HK-2 (cell line): ENCODE results near the gene LIF.

Experiments
- DNase-seq: peaks from one replicate; pipeline ENCODE4 v3.0.0-alpha.2; 2018; ENCODE audit not compliant: unreplicated experiment

Gene LIF

GRCh38 chr22:30245985-30246813 lies at the start of gene LIF:
Gene LIF (minus strand): TSS chr22:30246759. CDS start chr22:30246695, 64 bp downstream.
- DNase-seq: no peak

GRCh38 chr22:30296324-30296723 lies 49.8 kb upstream of the LIF start:
- DNase-seq: no peak

GRCh38 chr22:30295576-30295975 lies 49.0 kb upstream of the LIF start:
- no peak for DNase-seq

DNA sequence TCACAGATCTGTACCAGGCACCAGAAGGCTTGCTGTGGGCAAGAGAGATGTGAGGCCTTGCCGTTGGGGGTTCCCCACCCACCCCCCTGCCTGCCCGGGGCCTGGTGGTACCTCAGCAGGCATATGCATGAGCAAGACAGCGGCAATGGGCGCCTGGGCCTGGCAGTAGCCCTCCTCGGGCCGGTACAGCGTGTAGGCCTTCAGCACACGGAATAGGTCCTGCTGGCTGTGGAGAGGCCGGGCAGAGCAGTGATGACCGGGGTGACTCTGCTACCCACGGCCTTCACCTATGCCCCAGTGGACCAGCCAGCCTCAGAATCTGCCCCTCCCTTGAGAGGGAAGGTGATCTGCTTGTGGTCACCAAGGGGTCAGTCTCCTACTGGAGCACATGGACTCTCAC lies 48.3 kb upstream of the LIF start:
- no peak for DNase-seq

GRCh38 chr22:30294066-30294465 lies 47.5 kb upstream of the LIF start:
- DNase-seq: no peak

DNA sequence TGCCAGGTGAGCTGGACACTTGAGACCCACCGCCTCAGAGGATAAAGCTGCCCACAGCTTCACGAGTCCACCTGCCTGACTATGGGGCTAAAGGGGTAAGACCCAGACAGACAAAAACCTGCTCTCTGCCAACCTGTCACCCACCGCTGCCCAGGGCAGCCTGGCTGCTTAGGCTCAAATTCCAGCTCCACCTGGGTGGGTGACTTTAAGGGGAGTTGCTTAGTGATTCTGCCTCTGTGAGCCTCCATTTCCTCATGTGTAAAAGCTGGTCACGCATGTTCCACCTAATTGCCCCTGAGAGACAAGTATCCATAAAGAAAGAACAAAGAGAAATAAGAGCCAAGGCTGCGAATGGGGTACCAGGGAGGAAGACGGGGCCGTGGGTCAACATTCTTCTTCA lies 46.5 kb upstream of the LIF start:
- DNase-seq: no peak

- DNase-seq: no peak
These were observed 45.8 kb upstream of the LIF start for GRCh38 chr22:30292069-30292970.

GRCh38 chr22:30291058-30291892 lies 44.7 kb upstream of the LIF start:
- DNase-seq: peak; percentile 76

- DNase-seq: peak; percentile 61
These were observed 43.9 kb upstream of the LIF start for GRCh38 chr22:30290342-30291057.

GRCh38 chr22:30289980-30290313 lies 43.4 kb upstream of the LIF start:
- DNase-seq: no peak

DNA sequence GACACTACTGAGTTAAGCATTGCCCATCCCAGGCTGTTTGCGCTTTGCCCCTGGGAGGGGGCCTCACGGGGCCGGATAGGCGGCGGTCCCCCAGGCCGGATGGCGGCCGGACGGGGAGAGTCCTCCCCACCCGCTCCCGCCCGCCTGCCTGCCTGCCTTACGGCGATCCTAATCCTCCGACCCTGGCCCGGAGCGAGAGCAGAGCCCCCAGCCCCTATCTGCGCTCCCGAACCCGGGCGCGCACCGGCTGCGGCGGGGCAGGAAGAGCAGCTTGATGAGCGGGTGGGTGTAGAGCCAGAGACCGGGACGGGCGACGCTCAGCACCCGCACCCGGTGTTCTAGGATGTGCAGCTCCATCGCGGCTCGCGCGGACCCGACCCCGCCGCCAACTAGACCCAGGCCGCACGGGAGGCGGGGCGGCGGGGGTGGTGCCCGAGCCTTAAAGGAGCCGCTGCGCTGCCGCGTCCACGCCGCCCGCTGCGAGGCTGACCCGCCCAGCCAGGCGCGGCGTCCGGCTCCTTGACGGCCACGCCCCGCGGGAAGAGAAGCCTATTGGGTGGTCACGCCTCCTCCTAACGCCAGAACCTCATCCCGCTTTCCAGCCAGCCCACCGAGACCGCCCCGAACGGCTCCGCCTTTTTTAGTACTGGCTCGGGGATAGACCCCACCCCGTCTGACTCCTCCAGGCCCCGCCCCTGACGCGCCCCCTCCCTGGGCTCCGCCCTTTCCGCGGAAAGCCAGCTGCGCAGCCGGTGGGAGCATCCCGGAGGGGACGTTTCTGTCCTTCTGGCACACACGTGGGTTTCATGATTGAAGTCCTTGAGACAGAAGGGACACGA lies 42.8 kb upstream of the LIF start, which contains the start of gene CASTOR1:
Gene CASTOR1, minus strand, starts transcription at position 365 of the 839 bp plus-strand sequence. Its CDS starts 8 bp downstream, at position 357.
- peak; percentile 96 for DNase-seq

DNA sequence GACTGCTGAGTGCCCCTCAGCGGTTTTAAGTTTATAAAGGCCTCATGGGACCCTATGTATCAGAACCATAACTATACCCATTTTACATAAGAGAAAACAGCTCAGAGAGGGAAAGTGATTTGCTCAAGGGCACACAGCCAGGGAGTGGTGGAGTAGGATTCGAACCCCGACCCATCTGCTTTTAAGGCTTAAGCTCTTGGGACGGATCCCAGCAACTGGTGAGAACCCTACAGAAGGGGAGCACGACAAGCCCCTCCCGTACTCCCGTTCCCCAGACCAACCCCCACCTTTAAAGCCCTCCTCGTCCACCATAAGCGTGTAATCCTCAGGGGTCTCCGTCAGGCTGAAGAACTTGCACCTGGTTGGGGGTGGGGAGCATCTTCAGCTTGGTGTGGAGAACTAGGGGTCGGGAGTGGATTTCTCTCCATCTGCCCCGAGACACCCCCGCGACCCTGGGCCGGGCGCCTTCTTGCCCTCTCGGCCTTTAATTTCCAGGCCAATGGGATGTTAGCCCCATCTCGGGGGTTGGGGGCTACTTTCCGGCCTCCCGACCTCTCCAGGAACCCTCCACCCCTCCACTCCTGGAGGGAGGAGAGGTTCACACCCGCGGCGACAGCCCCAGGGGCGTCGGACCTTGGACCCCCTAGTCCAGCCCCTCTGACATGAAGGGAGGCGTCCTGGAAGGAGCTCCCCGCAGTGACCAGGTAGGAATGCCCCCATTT lies 42.0 kb upstream of the LIF start:
- DNase-seq: no peak

GRCh38 chr22:30287648-30288418 lies 41.3 kb upstream of the LIF start:
- DNase-seq: peak; percentile 87

DNA sequence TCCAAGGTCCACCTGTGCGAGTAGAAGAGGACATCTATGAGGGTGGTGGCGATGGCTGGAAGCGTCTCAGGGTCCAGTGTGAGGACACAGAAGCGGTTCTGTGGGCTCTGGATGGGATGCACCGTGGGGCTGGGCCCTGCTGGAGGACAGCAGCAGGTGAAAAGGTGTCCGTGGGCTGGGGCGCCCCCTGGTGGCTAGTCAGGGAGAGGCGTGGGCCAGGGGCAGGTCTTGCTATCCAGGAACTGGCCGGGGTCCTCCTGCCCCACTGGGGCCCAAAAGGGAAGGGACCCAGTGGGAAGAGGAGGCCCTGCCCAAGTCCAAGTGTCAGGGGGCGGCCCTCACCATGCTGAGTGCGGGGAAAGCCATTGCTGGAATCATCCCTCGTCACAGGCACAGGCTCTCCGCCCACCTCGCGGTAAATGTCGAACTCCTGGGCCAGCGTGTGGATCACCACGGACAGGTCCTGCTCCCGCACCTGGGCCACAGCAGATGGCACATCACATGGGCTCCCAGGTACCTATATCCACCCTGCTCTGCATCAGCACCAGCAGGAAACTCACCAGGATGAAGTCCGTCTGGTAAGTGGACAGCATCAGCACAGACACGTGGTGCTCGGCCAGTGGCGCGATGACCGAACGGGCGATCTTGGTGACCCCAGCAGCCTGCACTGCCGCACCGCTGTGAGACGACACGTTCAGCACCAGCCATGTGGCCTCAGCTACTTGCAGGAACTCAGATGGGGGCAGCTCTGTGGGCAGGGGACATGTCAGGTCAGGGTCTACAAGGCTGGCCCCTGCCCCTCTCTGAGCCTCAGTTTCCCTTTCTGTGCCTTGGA lies 40.5 kb upstream of the LIF start:
- peak; percentile 82 for DNase-seq

GRCh38 chr22:30286331-30286730 lies 39.8 kb upstream of the LIF start:
- DNase-seq: no peak

GRCh38 chr22:30285846-30286200 lies 39.3 kb upstream of the LIF start:
- DNase-seq: no peak

DNA sequence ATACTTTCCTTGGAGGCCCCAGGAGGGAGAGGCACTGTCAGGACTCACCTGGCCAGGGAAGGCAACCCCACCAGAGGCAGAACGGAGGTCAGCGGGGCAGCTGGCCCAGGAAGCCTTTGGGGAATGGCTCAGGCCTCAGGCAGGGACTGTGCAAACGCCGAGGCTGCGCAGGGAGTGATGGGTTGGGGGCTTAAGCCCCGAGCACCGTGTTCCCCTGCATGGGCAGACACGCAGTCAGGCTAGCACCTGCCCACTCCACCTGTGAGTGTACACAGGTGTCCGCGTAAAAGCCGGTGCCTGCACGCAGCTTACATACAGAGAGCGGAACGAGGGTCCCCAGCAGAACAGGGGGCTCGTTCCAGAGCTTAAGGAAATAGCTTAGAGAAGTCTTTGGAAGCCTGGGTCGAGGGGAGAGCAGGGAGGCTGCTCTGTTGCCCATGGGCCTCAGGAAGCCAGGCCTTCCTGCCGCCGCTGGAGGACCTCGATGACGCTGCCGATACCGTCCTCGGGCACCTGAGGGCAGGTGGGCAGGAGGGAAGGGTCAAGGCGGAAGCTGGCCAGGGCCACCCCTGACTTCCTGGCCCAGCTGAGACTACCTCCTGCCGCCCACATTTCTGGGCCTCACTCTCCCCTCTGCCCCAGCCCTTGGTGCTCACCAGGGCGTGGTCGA lies 38.8 kb upstream of the LIF start:
- DNase-seq: no peak
